Left hindlimb (tissue), 1 donor: ENCODE results near the gene WIF1.

Source experiments
- DNase-seq: peaks from one replicate; pipeline ENCODE4 v3.0.0-alpha.2; 2018

The WIF1 gene

DNA sequence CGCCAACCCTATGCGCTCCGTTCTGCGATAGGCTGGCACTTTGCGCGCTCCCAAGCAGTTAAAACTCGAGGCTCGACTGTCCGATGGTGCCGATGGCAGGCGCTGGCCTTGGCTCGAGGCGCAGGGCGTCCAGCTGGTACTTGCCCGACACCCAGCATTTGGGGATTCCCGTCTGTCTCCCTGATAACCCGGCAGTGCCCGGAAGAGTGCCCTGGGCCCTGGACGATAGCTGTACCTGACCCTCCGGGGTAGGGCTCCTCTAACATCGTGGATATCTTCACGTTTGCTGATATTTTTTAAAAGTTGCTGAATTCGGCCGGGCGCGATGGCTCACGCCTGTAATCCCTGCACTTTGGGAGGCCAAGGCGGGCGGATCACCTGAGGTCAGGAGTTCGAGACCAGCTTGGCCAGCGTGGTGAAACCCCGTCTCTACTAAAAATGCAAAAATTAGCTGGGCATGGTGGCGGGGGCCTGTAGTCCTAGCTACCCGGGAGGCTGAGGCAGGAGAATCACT lies 908 bp upstream of the WIF1 start:
- no peak for DNase-seq

GRCh38 chr12:65119063-65119462 lies 2.0 kb downstream of the WIF1 start:
- DNase-seq: no peak

GRCh38 chr12:65113621-65114035 lies 7.5 kb downstream of the WIF1 start:
- no peak for DNase-seq

GRCh38 chr12:65106948-65107347 lies 14.2 kb downstream of the WIF1 start:
- no peak for DNase-seq

DNA sequence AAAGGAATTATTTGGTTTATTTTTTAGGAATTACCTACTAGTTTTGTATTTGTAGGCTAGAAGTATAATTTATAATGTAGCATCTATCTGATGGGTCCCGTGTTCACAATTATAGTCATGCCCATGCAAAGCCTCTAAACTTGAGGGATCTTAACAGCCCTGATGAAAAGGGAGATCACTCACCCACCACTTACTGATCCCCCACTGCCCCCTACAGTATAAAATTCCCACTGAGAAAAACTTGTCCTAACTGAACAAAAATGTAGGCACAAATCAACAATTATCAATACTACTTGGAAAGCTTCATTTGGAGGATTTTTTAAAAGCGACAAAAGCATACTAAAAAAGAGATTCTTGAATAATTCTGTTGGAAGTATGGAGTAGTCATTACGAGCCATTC lies 21.0 kb downstream of the WIF1 start:
- no peak for DNase-seq

DNA sequence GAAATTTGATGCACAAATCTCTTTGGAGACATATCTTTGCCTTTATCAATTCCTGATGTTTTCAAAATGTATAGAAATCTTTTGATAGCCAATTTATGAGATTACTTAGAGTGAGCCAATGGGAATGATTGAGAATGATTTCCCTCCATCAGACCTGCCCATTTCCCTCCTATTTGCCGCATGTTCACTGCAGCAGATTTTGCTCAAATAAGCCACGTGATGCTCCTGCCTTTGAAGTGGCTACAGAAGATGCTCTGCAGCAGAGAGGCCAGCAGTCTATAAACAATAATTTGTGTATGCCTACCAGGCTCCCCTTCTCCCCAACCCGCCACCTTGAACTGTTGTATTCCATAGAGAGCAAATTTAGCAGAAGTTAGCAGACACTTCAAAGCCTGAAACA lies 21.9 kb downstream of the WIF1 start:
- DNase-seq: no peak

DNA sequence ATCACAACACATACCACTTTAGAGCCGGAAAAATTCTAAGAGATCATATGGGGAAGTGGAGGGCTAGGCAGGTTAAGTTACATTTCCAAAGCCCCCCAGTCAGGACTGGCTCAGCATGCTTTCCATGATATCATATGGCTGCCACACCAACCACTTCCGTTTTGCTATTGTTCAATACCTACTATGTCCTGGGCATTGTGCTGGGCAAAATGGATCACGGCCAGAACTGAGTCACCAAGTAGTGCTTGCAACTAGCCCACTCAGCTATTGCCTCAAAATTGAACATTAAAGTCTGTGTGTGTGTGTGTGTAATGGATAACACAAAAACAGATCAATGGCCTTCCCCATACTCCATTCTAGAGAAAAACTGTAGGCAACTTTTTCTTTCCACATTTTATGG lies 22.7 kb downstream of the WIF1 start:
- no peak for DNase-seq

- no peak for DNase-seq
Measured at GRCh38 chr12:65094722-65095121, 26.4 kb downstream of the WIF1 start.

GRCh38 chr12:65093606-65094005 lies 27.5 kb downstream of the WIF1 start:
- no peak for DNase-seq

DNA sequence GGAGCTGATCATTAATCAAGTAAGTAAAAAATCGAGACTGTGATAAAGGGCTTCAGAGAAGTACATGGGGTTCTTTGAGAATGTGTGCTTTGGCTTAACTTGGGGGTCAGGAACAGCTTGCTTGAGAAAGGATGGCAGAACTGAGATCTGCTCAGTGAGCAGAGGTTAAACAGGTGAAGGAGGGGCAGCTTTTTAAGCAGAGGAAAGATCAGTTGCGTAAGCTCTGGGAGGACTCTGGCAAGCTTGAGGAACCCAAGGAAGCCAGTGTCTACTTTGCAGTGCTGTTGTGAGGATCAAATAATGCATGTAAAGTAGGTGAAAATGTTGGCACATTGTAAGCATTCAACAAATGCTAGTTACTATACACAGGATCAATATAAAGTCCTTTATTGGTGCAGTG lies 30.6 kb downstream of the WIF1 start:
- DNase-seq: no peak

- DNase-seq: no peak
Measured at GRCh38 chr12:65086236-65086635, 34.9 kb downstream of the WIF1 start.

DNA sequence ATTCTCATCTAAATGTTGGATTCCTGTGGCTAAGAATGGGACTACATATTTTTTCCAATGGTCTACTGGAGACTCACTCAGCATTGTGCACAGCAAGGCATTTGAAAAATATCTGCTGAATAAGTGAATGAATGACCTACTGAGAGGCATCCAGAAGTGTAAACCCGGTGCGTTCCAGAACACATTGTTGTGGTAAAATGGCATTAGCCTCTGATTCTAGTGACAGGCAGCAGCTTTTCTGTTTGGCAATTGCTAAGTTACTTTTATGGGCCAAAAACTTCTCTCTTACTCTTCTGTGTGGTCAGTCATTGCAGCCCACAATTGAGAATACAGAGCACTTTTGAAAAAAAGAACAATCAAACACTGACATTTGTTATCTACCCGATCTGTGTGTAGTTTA lies 36.5 kb downstream of the WIF1 start:
- DNase-seq: no peak

DNA sequence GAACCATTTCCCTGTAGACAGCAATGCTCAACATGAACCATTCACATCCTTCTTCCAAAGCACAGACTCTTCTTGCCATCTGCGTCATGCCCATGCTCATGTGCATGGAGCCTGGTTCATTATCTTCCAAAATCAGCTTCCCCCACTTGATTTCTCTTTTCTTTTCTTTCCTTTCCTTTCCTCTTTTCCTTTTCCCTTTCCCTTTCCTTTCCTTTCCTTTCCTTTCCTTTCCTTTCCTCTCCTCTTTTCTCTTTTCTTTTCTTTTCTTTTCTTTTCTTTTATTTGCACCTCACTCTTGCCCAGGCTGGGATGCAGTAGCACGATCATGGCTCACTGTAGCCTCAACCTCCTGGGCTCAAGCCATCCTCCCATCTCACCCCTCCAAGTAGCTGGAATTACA lies 37.5 kb downstream of the WIF1 start:
- DNase-seq: no peak

DNA sequence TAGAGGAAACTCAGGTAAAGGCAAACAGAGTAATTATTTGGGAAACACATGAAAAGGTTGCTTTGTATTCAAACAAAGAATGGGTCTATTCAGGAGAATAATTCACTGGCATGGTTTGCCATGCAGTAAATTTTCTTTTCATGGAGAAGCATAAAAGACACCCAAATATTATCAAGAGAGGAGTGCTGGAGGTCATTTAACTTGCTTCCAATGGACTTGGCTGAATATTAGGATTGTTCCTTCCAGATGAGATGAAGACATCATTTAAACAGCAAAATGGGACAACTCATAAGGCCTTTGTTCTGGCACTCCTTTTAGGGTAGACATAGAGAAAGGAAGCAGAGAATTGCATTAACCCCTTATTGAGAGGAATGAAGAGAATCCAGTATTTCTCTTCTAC lies 38.7 kb downstream of the WIF1 start:
- no peak for DNase-seq

- DNase-seq: no peak
Measured at GRCh38 chr12:65081496-65081895, 39.6 kb downstream of the WIF1 start.

DNA sequence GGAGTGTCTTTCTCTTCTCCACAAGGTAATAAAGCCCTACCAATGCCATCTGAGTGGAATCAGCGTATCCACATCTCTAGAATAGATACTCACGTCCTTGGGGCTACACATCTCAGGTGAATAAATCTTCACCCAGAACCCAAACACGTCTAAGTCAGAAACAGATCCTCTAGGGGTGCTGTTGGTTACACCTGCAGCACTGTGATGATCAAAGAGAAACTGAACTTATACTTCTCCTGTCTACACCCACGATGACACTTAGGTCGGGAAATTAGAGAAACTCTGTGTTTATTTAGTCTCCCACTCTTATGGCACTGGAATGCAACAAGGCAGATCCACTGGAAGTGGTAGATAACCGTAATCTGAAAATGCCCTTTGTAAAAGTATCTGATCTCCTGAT lies 46.2 kb downstream of the WIF1 start:
- DNase-seq: no peak

- DNase-seq: no peak
Measured at GRCh38 chr12:65069336-65069735, 51.8 kb downstream of the WIF1 start.

GRCh38 chr12:65067383-65067782 lies 53.7 kb downstream of the WIF1 start:
- no peak for DNase-seq

DNA sequence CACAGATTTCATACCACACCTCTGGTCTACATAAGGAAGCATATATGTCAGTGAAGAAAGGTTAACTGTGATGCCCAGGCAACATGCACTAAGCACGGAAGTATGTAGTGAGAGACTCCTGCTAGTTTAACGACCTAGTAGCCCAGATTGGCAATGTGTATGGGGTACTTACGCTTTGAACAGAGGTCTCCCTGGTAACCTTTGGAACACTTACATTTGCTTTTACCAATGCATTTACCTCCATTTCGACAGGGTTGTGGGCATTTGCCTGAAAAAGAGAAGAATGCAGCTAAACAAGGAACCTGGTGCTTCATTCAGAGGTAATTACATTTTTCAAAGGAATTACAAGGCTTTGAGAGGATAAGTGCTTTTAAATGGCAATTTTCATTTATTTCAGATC lies 65.2 kb downstream of the WIF1 start:
- DNase-seq: no peak

DNA sequence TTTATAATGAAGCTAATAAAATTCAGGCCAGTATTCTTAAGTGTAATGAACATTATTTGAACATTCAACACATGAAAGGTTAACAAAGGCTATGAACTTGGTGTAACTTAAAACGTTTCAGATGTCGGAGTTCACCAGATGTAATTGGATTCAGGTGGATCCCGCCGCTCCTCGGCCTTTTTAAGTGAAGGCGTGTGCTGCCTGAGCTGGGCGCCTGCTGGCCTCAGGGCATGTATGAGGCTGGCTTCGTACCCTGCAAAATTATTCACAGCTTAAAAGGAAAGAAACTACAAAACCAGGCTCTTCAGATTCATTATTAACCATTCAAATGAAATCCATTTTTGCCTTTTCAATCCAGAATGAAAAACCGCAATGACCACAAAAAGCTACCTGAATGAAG lies 69.9 kb downstream of the WIF1 start:
- no peak for DNase-seq

GRCh38 chr12:65045269-65045668 lies 75.8 kb downstream of the WIF1 start:
- no peak for DNase-seq

GRCh38 chr12:65039301-65039700 lies 81.8 kb downstream of the WIF1 start:
- no peak for DNase-seq

GRCh38 chr12:65025136-65025535 lies 96.0 kb downstream of the WIF1 start:
- no peak for DNase-seq

GRCh38 chr12:65023485-65023884 lies 97.6 kb downstream of the WIF1 start:
- DNase-seq: no peak

DNA sequence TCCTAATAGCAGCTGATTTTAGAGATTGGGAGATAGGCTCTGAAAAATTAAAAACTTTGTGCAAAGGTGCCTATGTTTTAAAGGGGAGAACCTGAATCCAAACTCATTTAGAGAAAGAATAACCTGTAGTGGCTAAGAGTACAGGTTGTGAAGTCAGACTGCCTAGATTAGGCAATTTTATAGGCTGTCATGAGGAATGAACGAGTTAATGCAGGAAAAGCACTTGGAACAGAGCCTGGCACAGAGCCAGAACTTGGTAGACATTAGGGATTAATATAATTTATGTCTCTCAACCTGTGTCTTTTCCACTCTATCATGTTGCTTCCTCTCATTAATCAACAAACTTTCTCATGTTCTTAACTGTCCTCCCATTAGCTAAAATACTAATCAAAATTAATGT lies 98.1 kb downstream of the WIF1 start:
- DNase-seq: no peak

DNA sequence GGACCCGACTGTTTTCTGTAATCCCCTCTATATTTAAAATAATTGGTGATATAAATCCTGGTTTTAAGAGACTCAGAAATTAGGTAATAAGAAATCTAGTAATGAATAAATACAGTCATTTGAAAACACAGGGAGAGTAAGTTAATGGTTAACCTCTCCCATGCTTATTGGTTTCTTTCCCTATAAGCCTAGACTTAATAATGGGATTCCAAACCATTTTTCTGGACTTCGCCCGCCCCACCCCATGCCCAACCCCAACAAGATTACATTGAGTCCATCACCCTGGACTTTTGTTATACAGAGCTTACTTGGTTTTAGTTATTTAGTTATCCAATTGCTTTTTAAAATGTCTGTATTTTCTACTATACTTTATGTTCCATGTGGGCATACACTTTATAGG lies 98.7 kb downstream of the WIF1 start:
- DNase-seq: no peak
